Subcutaneous adipose tissue (tissue), 4 donors: Measurements from ENCODE around the gene IGSF23. TPM values are rescaled to one million over a fixed set of nuclear protein-coding genes. Genes with fewer than 3 reads are reported as not detected.

Experiments used
- CTCF ChIP-seq: fragments of 450-650 bp; IDR thresholded peaks from one replicate; pipeline ENCODE4 v1.5.1; 2016; ENCODE audit warnings: low read depth, mild to moderate bottlenecking, control low read depth, antibody characterized with exemption, moderate library complexity
- total RNA-seq, 4 donors: library from RNA; depleted of rRNA; stranded (reverse); fragments of >200 nt; gene quantifications; one replicate each; pipeline ENCODE4 v1.1.0, GENCODE V29; 2016

Gene IGSF23
- total RNA-seq, 4 donors from 2014 or later: not detected

GRCh38 chr19:44641501-44642265, 28.3 kb downstream of the IGSF23 start:
- no peak for TF ChIP-seq CTCF

GRCh38 chr19:44642377-44642776, 29.0 kb downstream of the IGSF23 start:
- TF ChIP-seq CTCF: no peak

- no peak for TF ChIP-seq CTCF
Observed at GRCh38 chr19:44643605-44644401, 30.4 kb downstream of the IGSF23 start, which contains the start of gene PVR. TSS of gene PVR (plus strand) at chr19:44643910. CDS start at chr19:44644097, 187 bp downstream.

GRCh38 chr19:44644402-44645016, 31.1 kb downstream of the IGSF23 start:
- TF ChIP-seq CTCF: no peak

- TF ChIP-seq CTCF: no peak
Observed at GRCh38 chr19:44645407-44646048, 32.2 kb downstream of the IGSF23 start.

GRCh38 chr19:44646049-44646416, 32.7 kb downstream of the IGSF23 start:
- TF ChIP-seq CTCF: no peak
